Stimulated activated CD4-positive, alpha-beta T cell treated with anti-CD3 and anti-CD28 coated beads, TNF-alpha, amount 100 ng/mL, for 24 hours (primary cell): ENCODE measurements around the gene DDX25.
"Not testable (repeated sequence)": the region's sequence is repeated elsewhere in the genome, so short reads cannot be mapped to it uniquely, and the experiment has no call there.

Experiments
- DNase-seq, 3 experiments: peaks; one replicate each; pipeline ENCODE4 v3.0.0-alpha.2; 2020; ENCODE audit warnings: low read depth in 3 of 3

Gene DDX25

DNA sequence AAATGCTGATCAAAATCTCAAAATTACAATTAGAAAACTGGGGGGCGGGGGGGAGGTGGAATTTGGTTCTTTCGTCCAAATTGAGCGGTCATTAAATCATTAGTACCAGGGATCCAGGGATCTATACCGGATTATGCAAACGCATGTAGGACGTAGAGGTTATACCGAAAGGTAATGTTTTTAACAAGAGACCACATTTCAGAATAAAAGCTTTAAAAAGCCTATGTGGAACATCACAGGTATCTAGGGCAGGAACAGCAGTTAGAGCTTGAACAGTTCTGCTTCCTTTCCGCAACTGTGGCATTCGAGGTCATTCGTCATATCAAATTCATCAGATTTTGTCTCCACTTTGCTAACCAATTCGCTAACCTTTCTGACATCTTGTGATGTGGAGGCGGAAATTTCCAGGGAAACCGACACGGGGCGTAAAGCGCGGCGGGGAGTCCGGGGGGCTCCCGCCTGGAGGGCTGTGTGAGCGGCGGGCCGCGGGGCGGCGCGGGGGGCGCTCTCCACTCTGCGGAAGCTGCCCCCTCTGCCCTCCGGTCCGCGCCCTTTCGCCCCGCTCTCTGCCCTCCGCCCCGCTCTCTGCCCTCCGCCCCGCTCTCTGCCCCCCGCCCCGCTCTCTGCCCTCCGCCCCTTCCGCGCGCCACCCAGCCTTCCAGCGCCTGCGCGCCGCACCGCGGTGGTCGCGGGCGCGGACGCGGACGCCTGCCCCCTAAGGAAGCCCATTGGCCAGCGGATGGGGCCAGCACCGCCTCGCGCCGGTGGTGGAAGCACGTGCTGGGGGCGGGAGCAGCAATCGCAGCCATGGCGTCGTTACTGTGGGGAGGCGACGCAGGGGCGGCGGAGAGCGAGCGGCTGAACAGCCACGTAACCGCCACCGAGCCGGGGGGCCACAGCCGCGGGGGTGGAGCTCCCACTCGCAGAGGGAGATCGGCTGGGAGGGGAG is at the start of gene DDX25:
Gene DDX25 (plus strand): TSS at position 798 of the 949 bp plus-strand sequence. CDS start 10 bp downstream, at position 808.
- DNase-seq = peak in 1 of 3 experiments; percentile 10

DNA sequence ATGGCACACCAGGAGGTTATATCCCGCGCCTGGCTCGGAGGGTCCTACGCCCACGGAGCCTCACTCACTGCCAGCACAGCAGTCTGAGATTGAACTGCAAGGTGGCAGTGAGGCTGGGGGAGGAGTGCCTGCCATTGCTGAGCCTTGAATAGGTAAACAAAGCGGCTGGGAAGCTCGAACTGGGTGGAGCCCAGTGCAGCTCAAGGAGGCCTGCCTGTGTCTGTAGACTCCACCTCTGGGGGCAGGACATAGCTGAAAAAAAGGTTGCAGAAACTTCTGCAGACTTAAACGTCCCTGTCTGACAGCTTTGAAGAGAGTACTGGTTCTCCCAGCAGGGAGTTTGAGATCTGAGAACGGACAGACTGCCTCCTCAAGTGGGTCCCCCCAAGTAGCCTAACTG is 46.6 kb upstream of the DDX25 start:
- not testable (repeated sequence) for DNase-seq

DNA sequence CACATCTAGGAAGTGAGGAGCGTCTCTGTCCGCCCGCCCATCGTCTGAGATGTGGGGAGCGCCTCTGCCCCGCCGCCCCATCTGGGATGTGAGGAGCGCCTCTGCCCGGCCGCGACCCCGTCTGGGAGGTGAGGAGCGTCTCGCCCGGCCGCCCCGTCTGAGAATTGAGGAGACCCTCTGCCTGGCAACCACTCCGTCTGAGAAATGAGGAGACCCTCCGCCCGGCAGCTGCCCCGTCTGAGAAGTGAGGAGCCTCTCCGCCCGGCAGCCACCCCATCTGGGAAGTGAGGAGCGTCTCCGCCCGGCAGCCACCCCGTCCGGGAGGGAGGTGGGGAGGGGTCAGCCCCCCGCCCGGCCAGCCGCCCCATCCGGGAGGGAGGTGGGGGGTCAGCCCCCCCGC is 41.5 kb upstream of the DDX25 start:
- not testable (repeated sequence) for DNase-seq

DNA sequence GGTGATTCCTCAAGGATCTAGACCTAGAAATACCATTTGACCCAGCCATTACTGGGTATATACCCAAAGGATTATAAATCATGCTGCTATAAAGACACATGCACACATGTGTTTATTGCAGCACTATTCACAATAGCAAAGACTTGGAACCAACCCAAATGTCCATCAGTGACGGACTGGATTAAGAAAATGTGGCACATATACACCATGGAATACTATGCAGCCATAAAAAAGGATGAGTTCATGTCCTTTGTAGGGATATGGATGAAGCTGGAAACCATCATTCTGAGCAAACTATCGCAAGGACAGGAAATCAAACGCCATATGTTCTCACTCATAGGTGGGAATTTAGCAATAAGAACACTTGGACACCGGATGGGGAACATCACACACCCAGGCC is 39.0 kb upstream of the DDX25 start:
- not testable (repeated sequence) for DNase-seq

DNA sequence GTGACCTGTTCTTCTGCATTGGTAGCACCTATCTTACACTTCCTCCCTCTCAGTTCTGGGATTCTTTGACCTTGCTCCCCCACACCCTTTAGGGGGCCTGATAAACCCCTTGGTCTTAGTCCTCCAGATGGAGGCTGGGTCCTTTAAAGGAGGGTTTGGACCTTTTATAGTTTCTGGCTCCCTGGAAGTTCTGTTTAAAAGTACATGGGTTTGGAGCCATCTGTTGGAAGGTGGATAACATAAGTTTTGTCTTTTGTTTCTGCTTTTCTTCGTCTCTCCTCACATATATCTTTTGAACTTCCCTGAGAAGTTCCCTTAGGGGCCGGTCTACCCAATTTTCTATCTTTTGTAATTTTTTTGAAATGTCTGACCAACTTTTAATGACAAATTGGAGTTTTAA is 34.8 kb upstream of the DDX25 start:
- DNase-seq = no peak

DNA sequence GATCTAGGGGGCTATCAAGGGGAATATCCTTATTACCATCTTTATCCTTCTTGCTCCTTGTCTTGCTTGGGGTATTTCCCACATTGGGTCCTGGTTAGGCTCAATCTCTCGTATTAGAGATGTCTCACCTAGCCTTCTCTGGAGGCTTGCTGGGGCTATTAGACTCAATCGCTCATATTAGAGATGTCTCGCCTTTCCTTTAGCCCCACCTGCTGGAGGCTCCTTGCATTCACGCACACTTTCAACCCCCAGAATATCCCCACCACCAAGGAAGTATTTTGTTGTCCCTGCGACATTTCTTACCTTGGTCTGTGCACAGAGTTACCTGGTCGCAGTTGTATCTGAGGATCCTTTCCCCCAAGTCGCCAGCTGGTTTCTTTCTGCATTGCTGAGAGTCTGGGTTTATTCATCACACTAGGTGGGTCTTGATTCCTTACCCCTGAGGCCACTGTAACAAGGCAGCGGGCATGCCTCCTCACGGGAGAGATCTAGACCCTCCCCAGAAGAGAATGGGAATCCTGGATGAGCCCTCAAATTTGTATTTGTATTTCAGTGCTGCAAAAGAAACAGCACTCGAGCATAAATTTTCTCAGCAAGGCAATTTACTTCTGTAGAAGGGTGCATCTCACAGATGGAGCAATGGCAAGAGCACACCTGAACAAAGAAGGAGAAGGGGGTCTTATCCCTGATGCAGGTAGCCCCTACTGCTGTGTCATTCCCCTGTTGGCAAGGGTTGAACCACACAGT is 32.7 kb upstream of the DDX25 start:
- peak in 1 of 3 experiments; percentile 19 for DNase-seq

DNA sequence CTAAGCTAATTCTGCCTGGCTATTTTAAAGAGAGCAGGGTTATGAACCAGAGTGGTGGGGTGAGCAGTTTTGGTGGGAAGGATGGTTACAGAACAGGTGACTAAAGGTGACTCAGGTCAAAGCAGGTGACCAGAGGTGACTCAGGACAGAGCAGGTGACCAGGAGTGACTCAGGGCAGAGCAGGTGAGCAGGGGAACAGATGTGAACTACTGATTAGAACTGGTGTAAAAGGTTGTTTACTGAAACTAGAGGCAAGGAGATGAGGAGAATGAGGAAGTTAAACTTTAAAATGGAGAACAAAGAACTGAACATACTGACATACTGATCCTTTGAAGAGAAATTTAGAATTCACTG is 32.2 kb upstream of the DDX25 start:
- no peak for DNase-seq

DNA sequence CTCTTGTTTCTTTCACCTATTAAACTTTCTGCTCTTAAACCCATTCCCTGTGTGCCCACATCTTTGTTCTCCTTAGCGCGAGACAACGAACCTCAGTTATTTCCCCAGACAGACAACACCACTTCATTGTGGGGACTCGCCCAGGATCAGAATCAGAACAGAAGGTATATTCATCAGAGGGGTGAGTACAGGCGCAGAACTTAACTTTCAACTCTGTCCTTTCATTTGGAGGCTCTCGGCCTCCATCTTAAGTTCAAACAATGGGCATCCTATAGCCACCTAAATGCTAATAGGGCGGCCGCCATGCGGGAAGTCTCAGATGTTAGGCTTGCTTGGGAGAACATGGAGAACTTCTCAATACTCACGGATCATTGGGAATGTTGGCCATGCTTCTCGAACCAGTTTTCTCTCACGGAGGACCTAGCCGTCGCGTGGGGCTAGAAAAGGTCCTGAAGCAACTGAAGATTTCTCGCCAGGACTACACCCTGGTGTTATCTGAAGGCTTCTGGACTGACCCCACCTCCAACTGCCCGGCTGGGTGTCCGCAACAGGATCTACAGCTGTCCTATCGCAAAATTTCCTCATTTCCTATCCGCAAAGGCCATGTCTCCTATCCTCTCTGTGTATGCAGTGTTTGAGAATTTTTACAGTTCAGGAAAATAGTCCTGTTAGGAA is 30.3 kb upstream of the DDX25 start:
- no peak for DNase-seq

DNA sequence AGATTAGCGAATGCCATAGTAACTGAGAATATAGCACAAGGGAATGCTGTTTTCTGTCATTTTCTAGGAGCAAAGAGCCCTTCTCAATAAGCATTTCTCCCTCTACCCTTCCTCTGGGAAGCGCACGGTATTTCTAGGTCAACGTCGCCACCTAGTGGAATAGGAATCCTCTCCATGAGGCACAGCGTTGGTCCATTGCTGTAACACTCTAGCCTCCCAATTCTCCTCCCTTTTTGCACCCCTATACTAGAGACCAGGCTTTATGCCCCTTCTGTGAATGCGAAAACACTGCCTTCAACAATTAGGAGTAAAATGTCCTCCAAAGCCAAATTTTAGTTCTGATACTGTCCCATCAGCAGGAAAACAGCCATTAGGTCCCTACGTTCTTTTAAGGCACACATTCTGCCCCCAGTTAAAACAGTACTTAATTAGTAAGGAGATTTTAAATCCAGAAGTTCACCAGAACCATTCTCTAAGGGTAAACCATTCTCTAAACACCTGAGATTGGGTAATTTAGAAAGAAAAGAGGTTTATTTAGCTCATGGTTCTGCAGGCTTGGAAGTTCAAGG is 29.7 kb upstream of the DDX25 start:
- peak; percentile 25 to 45 (median 32) for DNase-seq

DNA sequence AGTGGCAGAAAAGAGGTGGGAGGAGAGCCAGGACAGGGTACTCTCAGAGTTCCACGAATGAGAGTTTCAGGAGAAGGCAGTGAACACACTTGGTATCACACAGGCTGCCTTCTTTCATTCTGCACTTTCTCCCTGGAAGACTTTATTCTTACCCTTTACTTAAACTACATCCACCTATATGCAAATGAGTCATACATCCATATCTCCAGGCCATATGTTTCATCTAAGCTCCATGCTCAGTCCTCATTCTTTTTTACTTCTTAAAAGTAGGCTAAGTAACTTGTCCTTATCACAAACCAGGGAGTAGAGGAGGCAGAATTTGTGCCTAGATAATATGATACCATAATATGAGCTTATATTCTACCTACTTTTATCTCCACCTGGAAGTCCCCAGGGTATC is 23.0 kb upstream of the DDX25 start:
- no peak for DNase-seq

DNA sequence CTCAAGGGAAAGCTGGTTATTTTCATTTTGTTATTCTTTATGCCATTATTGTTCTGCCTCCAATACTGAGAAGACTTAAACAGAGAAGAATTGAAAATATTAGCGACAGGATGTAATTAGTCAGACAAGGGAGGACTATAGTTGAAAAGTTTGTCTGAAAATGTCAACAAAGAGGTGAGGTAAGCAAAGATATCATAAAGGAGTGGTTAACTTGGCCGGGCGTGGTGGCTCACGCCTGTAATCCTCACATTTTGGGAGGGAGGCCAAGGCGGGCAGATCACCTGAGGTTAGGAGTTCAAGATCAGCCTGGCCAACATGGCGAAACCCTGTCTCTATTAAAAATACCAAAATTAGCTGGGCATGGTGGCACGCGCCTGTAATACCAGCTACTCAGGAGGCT is 20.9 kb upstream of the DDX25 start:
- DNase-seq = no peak

DNA sequence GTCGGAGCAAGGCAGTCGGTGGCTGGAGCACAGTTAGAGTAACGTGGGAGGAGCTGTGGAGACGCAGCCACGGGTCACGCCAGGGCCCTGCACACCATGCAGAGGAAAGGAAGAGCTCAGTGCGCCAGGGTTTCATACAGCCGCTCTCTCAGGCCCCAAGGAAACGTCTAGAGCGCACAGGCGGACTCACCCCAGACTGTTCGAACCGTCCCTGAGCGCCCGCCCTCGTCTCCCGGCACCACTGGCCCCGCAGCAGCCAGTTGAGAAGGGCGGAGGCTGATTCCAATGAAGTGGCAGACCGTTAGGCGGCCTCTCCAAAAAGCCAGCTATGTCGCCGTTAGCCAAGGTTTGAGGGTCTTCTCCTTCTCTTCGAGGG is 17.3 kb upstream of the DDX25 start:
- DNase-seq = peak in 1 of 3 experiments; percentile 32

DNA sequence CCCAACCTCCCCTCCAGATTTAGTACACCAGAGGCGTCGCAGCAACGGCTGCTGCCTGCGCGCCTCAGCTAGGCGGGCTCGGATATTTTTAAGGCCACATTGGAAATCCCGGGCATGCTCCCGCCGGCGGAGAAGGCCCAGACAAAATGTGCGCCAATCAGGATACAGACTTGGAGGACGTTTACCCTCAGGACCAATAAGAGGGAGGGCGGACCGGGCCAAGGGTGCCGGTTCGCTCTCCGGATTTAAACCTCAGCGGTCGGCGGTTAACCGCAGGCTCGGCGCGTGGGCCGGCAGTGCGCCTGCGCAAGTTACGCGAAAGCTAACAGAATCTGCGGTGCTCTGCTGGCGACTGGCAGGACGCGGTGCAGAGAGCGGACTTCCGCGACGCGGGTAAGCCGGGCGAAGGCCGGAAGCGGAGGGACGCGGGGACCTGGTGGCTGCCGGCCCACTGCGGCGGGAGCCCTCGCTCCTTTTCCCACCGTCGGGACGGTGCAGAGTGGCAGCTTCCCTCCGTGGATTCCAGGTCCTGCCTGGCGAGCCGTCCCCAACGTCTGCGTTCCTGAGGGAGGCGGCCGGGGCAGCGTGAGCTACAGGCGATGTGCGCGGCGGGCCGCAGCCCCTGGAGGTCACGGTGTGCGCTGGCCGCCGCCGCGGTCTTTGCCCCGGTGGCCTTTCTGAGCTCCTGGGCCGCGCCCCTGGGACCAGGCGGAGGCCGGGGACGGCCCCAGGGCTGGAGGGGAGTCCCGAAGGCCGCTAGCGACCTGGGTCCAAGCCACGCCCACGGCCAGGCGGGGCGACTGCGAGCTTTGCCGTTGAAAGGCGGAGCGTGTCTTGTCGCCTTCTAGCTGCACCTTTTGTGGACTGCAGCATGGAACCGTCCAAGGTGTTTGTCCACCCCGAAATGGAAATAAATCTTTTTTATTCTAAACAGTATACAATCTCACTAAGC is 16.7 kb upstream of the DDX25 start, which contains the start of gene HYLS1:
Gene HYLS1 (plus strand): TSS at position 296 of the 952 bp plus-strand sequence. CDS start 11,701 bp downstream, outside the sequence.
- peak; percentile 92 to 95 (median 93) for DNase-seq

DNA sequence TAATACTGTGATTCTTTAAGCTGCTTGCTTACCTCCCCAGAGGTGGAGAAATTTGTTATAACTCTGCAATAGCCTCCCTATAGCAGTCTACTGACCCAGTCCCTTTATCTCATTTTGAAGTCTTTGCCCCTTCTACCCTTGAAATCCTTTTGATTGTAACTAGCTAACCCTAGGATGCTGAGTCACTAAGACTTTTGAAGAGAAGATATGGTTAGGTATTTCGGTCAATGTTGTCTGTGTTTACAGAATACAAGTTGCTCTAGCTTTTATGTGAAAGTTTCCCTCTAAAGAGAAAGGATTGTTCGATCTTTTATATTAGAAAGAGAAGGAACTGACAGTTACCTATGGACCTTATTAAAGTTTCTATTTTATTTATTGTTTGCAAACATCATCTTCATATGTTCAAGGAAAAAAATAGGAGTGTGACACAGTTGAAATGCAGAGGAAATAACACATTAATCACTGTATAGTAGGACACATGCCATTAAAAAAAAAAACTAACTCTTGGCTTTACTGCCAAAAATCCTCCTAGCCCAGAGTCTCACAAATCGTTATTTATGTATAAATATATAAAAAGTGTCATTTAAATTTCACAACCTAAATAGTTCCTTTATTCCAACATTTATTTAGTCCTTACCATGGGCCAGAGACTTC is 13.7 kb upstream of the DDX25 start:
- DNase-seq = no peak

DNA sequence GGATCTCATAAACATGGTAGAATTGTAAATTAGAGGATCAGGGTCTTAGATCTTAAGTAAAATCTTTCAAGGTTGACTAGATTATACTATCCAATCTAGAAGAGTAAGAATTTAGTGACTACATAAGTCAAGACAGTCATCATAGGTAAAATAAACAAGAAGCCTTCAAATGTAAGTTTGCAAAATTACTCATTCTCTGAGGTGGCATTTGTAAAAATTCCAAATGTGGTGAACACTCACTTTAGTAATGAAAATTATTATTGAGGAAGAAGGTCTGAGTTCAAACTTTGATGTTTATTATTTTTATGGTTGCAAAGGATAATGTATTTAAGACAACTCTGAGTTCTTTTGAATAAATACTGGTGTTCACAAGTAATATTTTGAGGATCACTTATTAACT is 12.2 kb upstream of the DDX25 start:
- DNase-seq = no peak

DNA sequence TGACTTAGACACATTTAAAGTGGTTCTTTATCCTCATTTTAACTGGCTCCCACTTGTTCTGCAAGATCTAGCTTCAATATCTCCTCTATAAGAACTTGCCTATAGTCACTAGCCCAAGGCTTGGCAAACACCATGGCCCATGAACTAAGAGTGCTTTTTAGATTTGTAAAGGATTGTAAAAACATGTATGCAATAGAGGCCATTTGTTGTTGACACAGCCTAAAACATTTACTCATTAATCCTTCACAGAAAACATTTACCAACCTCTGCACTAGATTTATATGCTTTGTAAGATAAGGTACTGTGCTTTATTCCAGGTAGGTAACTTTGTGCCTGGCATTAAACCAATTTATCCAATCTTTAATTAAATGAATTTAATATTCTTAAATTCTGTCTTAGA is 11.3 kb upstream of the DDX25 start:
- DNase-seq = no peak

DNA sequence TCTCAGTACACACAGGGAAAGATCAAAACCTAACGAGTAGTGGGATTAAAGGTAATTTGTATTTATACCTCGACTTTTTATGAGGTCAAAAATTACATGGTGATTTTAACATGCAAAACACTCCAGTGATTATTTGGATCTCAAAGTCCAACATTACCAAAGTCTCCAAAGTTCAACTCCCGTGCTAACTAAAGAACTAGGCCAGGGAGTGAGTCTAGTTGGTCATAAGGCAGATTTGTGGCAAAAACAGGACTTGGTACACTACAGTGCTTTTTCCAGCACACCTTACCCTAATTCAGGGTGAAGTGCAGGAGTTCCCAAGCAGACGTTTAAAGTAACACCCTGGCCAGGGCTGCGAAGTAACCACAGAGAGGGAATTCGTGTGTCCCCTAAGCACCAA is 2.4 kb upstream of the DDX25 start:
- no peak for DNase-seq

DNA sequence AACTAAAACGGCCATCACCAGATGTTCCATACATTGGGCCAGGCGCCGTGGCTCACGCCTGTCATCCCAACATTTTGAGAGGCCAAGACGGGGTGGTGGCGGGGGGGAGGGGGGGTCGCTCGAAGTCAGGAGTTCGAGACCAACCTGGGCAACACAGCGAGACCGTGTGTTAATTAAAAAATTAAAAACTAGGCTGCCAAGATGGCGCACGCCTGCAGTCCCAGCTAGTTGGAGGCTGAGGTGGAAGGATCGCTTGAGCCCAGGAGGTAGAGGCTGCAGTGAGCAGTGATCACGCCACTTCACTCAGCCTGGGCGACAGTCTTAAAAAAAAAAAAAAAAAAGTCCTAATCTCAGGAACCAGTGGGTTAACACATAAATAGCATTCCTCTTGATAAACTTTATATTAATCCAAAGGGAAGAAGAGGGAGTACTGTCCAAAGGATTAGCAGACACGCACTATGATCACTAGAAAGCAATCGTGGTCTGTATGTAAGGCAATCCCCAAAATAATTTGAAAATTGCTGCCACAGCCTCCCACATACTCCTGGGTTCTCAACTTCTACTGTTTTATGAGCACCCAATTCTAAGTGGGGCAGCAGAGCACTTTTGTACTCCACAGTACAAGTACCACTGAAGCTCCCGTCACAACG is 1.9 kb upstream of the DDX25 start:
- DNase-seq = no peak

DNA sequence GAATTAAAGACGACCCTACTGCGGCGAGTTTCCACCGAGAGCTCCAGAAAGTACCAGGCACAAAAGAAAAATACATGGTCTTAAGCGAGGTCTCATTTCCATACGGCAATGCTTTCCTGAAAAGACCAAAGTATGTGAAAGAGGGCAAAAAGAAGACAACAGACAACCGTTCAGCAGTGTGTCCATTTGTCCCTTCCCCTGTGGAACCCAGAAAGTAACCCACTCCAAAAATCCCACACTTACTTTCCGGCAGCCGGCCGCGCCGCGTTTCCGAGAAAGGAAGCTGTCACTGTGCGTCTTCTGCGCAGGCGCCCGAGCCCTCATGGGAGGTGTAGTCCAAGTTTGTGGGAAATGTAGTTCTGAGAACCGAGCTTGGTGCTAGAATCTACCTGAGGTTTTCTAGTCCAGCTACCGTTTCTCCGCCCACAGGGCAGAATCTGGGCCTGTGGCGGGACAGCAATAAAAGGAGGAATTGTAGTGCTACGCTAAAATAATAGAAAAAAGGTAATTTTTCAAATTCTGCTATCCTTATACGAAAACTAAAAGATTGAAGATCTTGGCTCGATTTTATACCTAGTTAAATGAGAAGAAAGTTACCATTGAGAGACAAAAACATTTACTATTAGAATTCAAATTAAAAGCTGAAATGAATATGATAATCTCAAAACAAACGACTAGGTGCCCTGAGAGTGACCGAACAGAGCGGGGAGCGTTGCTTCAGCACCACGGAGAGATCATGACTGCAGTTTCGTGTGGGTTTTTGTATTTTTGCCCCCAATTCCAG is 1.2 kb upstream of the DDX25 start, which contains the start of gene PUS3:
Gene PUS3 (minus strand): TSS at position 280 of the 784 bp plus-strand sequence. CDS start 6,922 bp downstream, outside the sequence.
- peak; percentile 79 to 87 (median 79) for DNase-seq
